A673 (cell line): ENCODE measurements around the gene COL4A3.

Experiments
- EZH2 ChIP-seq: fragments of 200-600 bp; sonication (generic); IDR thresholded peaks from 2 replicates; pipeline ENCODE4 v1.6.1; 2017; ENCODE audit warnings: borderline replicate concordance, low read depth, mild to moderate bottlenecking, mixed read lengths, antibody characterized with exemption, low read length; ENCODE audit not compliant: poor library complexity, severe bottlenecking
- TF ChIP-seq, protein P1 (sequence below): fragments of 300-800, 200-600 bp; sonication (generic); conservative IDR thresholded peaks from 2 replicates; pipeline ENCODE4 v1.5.1; 2017; ENCODE audit warnings: low read depth, mild to moderate bottlenecking, antibody characterized with exemption, low read length, moderate library complexity, mixed read lengths

DNA sequence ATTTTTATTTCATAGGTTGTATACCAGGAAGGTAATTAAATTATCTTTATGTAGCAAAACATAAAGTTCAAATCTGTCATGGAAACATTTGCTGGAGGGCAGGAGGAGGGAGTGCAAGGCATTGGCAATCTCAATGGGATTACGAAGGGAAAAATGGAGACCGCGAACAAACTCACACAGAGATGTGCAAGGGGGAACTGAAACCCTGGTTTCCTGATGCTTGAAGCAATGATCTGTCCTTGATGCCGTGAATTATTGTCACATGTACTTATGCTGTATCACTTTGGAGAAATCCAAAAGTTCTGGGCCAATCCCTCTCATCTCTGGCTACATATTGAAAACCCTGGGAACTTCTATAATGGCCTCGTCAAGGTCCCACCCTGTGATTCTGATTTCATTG, 95.6 kb downstream of the COL4A3 start:
- TF ChIP-seq, protein P1, sequence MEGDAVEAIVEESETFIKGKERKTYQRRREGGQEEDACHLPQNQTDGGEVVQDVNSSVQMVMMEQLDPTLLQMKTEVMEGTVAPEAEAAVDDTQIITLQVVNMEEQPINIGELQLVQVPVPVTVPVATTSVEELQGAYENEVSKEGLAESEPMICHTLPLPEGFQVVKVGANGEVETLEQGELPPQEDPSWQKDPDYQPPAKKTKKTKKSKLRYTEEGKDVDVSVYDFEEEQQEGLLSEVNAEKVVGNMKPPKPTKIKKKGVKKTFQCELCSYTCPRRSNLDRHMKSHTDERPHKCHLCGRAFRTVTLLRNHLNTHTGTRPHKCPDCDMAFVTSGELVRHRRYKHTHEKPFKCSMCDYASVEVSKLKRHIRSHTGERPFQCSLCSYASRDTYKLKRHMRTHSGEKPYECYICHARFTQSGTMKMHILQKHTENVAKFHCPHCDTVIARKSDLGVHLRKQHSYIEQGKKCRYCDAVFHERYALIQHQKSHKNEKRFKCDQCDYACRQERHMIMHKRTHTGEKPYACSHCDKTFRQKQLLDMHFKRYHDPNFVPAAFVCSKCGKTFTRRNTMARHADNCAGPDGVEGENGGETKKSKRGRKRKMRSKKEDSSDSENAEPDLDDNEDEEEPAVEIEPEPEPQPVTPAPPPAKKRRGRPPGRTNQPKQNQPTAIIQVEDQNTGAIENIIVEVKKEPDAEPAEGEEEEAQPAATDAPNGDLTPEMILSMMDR, result no peak
- no peak for TF ChIP-seq EZH2
